Uterus (tissue), 2 donors: ENCODE data around the gene CDKN2B-AS1.

Experiments
- POLR2A ChIP-seq, 2 donors: fragments of 450-650 bp; IDR thresholded peaks; one replicate each; pipeline ENCODE4 v1.6.1; 2016; ENCODE audit warnings: antibody characterized with exemption in 2 of 2, mild to moderate bottlenecking in 1 of 2, moderate library complexity in 1 of 2
- TF ChIP-seq, protein P1 (sequence below), 4 experiments: fragments of 200-600 bp in 2 of 4; fragments of 450-650 bp in 2 of 4; sonication (generic) in 2 of 4; IDR thresholded peaks; one replicate each; pipeline ENCODE4 v1.5.1; 2016 to 2019; ENCODE audit warnings: antibody characterized with exemption in 4 of 4, mild to moderate bottlenecking in 2 of 4, moderate library complexity in 1 of 4

DNA sequence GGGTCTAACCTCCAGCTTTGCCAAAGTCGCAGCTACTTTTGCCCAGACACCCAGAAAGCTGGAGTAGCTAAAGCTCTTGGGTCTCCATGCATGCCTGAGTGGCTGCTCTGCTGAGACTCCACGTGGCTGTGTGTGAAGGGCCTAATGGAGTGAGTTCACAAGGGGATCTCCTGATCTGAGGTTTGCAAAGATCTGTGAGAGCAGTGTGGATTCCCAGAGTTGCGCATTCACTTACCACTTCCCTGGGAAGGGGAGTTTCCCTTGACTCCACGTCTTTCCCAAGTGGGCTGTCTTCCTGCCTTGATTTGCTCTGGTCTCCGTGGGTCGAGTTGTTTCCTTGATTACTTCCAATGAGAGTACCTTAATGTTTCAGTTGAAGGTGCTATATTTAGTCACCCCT lies 32.1 kb downstream of the CDKN2B-AS1 start:
- TF ChIP-seq, protein P1, sequence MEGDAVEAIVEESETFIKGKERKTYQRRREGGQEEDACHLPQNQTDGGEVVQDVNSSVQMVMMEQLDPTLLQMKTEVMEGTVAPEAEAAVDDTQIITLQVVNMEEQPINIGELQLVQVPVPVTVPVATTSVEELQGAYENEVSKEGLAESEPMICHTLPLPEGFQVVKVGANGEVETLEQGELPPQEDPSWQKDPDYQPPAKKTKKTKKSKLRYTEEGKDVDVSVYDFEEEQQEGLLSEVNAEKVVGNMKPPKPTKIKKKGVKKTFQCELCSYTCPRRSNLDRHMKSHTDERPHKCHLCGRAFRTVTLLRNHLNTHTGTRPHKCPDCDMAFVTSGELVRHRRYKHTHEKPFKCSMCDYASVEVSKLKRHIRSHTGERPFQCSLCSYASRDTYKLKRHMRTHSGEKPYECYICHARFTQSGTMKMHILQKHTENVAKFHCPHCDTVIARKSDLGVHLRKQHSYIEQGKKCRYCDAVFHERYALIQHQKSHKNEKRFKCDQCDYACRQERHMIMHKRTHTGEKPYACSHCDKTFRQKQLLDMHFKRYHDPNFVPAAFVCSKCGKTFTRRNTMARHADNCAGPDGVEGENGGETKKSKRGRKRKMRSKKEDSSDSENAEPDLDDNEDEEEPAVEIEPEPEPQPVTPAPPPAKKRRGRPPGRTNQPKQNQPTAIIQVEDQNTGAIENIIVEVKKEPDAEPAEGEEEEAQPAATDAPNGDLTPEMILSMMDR (IDR thresholded peaks at IDR 0.05), result no peak
- TF ChIP-seq POLR2A (IDR thresholded peaks at IDR 0.05), result no peak
